ENCODE measurements around the gene NFIX. TPM values are rescaled to one million over a fixed set of nuclear protein-coding genes. Genes with fewer than 3 reads are reported as not detected.

NFIX gene
- total RNA-seq, 1 donor from 2014 or later = 144 TPM

DNA sequence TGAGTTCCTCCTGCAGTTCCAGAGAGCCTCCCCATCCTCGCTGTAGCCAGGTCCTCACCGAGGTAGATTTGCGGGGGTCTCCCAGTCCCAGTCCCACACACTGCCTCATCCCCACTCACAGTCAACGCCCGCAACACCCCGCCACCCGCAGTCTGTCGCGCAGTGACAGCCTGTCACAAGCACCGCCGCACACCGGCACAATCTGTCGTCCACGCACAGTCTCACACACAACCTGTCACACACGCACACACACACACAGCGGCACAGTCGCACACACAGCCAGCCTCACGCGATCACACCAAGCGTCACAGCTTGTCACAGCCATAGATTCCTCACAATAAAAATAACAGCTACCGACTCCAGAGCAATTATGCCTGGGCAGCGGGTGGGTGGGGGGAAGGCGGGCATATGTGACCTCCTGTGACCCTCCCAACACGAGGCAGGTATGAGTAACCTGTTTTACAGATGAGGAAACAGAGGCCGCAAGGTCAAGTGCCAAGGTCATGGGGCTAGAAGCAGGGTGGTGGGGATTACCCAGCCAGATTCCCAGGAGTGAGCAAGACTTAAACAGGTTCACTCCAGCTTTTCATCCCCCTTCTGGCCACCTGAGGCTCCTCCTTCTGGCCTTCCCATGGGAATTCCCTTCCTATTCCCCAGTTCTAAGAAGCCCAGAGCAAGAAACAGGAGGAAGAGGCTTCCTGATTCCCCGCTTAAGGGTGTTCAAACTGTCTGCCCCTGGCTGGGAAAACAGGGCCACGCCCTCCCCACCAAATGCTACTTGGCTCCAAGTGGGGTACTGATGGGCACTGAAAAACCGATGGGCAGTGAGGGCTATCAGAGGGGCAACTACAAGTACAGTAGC lies 13.9 kb downstream of the NFIX start:
- DNase-seq = no peak

DNA sequence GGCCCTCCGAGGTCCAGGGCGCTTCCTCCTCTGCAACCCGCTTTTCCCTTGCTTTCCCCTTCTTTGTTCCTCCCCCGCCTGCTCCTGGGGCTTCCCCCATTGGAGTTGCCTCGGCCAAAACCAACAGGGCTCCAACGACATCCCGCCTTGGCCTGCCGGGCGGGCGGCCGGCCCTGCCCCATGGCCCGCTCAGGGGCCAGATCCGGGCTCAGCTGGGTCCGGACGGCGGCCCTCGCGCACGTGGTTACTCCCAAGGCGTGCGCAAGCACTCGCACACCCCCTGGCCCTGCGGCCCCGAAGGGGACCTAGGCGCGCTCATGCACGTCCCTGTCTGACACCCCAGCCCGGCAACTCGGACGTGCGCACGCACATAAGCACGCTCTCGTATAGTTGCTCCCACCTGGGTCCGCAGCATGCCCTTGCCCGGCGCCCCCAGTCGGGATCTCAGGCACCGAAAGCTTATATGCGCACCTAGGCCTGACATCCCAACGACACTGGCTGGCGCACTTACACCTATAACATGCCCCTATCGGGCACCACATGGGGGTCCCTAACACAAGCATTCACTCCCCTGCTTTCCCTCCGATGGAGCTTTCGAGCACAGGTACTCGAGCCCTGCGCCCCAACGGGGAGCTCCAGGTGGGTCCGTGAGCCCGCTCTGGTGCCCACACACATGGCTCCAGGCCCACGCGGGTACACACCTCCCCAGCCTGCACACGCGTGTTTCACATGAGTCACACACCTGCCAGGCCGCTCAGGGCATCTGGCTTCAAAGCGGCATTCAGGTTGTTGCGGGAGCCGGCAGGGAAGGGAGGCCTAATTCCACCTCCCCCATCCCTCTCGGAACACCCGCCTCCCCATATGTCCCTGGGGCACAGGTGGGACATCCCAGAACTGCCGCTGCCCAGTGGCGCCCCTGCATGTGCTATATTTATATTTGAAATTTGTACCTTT lies 15.0 kb downstream of the NFIX start:
- no peak for DNase-seq

DNA sequence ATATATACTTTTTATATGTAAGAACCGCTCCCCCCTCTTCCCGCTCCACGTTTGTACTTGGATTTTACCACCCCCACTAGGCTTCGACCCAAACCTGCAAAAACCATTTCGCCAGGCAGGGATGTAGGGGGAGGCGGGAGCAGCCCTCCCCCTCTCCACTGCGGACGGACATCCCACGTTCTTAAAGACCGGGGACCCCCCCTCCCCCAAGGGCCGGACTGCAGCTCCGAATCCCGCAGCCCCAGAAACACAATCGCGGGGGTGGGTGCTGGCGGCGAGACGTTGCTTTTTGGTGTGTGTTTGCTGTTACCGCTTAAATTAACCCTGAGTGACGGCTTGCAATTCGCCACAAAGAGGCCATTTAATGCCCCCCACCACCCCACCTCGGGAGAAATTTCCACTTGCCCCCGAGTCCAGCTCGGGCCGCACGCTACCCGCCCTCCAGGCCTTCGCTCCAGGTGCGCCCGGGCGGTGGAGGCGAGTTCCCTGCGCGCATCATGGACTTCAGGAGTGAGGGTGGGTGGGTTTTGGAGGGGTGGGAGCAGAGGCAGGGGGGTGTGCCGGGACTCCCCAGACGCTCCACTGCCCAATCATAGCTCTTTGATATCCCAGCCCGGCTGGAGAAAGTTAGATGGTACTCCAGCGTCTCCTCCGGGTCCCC lies 15.8 kb downstream of the NFIX start:
- DNase-seq = no peak

DNA sequence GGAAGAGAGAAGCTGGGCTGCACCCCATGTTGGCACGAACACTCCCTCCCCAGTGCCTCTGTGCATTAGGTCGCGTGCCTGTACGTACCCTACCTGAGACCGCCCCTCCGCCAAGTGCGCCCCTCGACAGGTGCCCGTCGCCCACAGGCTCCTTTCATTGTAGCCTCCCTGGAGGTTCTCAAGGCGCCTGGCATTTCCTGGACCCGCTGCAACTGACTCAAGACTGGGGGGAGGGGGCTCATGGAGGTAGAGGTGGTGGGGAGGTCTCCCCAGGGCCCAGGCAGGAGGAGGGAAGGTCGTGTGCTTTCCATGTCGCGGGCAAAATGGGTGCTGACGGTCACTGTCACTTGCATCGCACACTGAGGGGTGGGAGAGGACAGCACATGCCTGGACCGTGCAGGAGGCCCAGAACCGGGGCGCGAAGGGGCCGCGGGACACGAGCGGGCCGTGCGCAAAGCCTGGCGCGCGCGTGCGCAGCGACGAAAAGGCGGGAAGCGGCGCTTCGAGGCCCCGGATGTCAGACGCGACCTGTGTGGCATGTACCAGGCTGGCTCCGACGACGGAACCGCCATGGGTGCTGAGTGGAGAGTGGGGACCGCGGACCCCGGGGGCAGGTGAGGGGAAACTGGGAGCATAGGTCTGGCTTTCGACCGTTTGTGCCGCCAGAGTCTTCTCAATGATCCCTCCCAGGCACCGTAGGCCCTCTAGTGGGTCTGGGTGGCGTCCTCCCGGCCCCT lies 16.5 kb downstream of the NFIX start:
- DNase-seq = no peak

DNA sequence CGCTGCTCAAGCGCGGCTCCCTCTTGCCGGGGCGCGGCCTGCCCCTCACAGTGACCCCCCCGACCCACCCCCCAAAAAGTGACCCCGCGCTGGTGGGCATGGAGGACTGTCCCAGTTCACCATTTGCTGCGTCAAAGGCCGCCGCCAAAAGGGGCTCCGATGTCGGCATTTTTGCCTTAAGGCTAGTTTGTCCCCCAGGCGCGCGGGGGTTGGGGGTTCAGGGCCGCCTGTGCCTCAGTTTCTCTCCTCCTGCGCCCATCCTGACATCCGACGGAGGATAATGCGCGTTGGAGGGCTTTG lies 17.1 kb downstream of the NFIX start:
- DNase-seq = no peak

DNA sequence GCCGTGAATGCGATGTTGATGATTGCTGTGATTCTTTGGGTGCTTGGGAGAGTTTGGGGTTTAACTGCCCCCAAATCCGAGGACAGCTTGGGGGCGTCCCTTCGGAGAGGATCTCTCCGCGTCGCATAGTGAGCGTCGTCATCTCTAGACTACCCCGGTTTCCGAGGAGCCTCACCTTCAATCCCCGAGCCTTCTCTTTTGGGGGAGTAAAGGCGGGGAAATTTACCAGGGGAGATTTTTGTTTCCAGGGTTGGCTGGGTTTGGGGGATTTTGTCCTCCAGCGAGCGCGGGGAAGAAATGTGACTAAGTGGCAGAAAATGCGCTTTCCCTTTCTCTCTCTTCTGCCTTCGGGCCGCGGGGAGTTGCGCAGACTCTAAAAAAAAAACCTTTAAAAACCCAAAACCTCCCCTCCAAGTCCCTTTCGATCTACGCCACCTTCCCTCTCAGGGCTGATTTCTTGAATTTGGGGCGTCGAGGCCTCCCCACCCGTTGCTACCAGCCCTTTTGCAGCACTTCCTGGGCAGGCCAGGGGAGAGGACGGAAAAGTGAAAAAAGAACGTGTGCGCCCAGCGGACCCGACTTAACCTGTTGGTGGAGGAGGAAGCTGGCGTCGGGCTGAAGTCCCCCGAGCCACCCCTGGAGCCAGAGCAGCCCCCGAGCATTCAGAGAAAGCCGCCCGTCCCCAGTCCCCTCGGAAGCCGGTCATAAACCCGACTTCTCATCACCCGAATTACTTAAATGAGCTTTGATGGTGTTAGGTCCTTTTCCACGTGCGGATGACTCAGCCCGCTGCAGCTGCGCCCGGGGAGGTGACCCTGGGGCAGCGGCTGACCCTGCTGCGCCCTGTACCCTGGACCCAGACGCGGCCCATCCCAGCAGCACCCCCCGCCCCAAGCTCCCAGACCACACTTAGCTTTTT lies 17.7 kb downstream of the NFIX start:
- no peak for DNase-seq

DNA sequence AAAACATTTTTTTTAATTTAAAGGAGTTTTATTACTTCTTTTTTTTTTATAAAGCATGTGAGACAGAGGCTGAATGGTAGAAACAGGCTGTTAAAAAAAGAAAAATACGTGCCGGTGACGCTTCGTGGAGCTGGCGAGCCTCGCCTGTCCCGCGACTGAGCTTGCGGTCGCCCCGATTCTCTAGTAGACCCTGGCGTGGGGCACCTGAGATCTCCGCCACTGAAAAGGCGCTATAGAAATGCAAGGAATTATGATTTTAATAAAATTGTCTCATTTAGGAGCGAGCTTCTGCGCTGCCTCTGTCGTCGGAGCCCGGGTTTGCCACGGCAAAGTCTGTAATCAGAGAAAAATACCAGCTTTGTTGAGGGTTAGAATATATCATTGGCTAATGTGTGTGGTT lies 18.4 kb downstream of the NFIX start:
- no peak for DNase-seq

DNA sequence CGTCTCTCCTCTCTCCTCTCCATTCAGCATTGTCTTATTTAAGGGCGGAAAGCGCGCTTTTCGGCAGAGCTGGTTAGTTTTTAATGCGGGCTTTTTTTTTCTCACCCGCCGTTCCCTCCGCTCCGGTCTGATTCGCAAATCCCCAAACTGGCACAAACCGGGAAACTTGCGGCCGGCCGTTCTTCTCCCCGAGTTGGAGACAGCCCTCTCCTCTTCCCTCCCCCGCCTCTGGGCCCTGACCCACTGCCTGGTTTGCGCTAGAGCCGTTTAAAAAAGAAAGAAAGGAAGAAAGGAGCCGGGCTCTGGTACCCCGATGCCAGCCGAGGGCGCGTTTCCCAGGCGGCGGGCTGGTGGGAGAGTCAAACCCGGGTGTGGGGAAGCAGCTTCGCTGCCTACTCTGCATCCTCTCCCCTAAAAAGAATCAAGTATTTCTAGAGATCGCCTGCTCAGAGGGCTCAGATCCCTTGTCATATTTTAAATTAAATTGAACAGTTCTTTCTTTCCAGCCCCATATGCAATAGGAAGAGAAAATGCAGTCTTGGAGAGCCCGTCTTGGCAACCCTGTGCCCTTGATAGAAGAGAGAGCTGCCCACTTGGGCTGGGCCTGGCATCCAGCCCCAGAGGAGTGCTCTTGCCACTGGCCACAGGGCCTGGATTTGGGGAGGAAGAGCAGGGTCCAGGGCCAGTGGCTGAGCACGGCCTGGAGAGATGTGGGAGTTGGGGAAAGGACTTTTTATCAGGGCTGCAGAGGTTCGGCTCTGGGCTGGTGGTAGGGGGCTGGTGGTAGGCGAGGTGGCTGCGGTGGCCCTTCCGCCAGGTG lies 19.0 kb downstream of the NFIX start:
- peak; percentile 67 for DNase-seq

DNA sequence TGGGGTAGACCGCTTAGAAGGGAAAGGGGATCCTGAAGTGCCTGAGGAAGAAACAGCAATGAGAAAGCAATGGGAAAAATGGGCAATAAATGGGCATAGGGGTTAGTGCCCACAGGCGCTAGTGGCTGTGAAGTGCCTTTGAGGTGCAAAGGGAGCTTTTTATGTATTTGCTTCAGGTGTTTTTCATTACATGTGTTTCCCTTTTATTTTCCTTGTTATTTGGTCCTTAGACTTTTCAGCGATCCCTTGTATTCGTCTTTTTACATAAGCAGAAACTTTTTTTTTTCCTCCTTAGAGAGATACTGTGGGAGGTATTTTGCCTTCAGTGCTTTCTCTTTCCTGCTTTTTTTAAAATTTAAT lies 19.6 kb downstream of the NFIX start:
- no peak for DNase-seq

DNA sequence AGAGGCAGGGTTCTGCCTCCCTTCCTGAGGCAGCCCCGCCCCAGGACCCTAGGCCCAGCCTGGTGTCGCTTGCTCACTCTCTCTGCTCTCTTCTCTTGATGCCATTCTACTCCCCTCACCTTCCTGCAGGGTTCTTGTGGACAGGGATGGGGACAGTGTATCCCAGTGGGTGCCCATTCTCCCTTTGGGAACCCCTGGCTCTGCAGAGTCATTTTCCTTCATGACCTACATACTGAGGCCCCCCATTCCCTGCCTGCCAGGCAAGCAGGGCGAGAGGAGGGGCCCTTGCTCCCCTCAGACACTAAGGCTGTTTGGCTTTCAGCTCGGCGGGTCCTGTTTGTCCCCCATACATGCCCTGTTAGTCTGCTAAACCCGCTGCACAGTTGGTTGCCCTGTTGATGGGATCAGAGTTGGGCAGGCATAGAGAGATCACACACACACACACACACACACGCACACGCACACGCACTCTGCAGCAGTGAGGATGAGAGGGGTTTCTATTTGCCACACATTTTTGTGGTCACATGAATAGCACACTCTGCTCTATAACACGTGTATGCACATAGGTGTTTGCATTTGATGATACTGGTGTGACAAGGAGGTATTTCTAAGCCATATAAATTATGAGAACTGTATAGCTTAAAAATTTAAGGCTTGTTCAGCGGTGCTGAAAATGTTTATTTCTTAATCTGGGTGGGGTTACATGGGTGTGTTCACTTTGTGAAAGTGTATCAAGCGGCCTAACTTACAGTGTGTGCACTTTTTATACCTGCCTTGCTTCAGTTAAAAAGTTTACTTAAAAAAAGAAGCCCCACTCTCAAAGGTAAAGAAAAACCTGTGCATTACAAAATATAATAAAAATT lies 20.3 kb downstream of the NFIX start:
- DNase-seq = peak; percentile 50

DNA sequence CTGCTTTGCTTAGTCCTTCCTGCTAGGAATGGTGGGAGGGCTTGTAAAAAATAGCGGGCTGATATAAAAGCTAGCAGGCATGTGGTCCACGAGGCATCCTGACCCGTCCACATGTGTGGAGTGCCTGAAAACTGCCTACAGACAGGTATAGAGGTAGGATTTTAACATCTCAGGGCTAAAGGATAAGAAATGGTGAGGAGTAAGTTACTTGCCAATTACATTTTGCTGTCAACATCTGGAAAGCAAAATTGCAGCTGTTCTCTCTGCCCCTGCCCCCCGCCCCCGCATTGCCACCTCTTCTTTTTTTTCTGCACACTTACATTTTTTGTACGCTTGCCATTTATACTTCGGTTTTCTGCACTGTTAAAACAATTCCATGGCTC lies 21.0 kb downstream of the NFIX start:
- no peak for DNase-seq

DNA sequence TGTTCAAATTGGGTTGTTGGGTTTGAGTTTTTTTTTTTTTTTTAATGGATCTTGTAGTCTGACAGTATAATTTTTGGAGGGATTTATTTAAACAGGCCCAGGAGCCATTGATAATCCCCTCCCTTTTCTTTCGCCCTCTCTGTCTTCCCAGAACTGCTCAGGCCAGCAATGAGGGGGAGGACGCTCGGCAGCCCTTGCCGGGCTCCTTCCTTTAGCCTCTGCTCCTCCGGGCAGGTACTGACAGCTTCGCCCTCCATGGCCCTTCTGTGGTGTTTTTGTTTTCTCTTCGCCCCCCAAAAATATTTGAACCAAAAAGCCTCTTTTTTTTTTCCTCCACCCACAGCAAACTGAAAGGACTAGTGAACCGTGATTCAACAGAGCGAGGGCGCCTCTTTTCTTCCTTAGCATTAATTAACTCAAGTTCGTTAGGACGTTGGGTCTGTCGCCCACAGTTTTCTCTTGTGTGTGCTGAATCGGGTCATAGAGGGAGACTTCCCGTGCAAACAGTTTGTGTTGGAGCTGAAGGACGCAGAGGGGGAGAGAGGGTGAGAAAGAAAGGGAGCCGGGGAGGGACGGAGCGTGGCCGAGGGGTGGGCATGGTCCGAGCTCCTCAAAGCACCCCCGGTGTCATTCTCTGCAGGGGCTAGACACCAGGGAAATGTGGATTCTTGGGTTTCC lies 21.5 kb downstream of the NFIX start:
- DNase-seq = no peak

DNA sequence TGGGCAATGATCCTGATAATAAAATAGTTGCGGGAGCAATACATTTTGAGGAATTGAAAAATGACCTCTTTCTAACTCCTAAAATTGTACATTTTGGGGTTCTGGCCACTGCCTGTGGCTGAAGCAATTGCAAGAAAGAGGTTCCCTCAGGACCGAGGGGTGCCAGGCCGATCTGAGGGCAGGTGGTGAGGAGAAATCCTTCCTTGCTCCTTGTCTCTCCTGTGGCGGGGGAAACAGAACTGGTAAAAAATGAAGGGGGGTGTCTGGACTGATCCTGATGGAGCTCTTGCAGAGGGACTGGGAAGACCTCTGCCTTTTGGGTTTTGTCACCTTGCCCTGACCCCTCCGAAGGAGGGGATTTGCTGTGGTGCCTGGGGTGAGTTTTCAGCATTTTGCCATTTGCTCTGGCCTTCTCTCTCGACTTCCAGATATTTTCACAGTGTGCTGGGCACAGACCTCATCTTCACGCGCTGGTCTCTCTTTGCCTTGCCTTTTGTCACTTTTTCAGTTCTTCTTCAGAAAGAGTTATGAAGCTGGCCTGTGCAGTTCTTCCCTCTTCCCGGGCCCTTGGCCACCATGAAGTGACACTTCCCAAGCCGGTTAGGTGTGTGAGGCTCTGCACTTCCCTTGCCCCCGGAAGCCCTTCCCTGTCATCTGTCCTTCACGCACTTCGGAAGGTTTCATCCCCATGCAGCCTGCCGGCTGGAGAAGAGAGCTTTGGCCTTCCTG lies 22.2 kb downstream of the NFIX start:
- no peak for DNase-seq

DNA sequence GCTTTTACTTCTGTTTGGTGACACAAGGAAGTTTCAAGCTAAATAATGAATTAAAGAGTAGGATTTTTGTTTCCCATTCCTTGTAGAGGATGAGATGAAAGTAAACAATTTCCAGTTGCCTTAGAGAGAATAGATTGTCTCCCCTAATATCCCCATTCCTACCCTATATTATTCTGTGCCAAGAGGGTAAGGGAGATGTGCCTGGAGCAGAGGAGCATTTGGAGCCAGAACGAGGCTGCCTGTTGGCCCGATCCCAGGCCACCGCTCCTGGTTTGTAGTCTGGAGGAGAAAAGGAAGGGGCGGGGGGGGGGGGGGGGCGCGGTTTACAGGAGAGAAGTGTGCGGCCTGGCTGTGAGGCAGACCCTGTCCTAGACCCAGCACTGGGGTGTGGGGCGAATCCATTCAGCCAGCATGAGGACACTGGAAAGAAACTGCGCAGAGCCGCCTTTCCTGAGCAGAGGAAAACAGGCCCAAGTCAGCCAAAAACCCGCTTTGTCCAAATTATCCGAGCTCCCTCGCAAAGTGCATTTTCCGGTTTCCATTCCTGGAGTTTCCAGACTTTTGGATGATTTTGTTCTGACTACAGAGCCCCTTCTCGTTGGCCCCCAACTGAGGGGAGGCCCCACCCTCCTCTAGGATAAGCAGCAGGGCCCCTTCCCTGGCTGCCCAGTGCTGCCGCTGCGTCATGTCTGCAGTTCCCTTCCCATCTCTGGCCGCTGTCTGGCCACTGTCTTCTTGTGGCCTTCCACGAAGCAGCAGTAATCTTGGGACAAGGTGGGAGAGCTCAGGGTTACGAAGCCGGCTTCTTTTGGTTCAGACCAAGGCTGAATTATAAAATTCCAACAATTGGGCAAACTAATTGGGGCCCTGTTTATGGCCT lies 23.0 kb downstream of the NFIX start:
- DNase-seq = peak; percentile 75

DNA sequence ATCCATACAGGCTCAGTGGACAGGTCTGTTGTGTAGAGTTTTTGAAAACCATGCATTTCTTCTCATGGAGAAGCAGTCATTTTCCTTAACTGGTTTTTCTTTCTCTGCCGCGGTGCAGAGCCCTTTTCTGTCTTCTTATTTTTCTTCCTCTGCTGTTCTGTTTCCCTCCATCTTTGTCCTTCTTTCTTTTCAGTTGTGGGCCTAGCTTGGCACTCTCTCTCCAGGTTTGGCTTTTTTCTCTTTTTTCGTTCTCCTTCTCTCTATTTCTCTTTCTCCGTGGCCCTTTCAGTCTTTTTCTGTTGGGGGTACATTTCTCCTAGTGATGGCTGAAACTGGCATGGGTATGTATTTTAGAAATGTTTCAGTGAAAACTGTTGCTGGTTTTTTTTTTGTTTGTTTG lies 24.1 kb downstream of the NFIX start:
- DNase-seq = no peak

DNA sequence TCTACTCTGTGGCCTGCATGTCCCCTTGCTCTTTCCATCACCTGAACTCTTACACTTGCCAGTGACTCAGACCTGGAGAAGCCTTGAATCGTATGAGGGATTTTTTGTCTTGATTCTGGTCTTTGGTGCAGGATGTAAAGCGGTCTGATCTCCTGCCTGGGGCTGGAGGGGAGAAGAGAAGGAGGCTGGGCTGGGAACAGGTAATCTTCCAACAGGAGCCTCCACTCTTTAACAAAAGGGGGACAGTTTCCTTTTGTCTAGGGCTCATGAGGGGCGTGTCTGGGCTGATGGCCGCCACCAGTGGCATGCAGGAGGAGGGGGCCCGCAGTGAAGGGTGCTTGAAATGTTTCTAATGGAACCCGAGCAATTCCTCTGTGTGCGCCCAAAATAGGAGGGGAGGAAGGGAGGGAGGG lies 24.7 kb downstream of the NFIX start:
- no peak for DNase-seq
